NCI-H146 (cell line): ENCODE measurements around the gene GNB1.

Source experiments
- DNase-seq: peaks from one replicate; lab custom pipeline; 2025; lab: John Stamatoyannopoulos, UW

Gene GNB1

GRCh38 chr1:1781526-1781903, 109.4 kb downstream of the GNB1 start:
- no peak for DNase-seq

- DNase-seq = no peak
Observed at GRCh38 chr1:1780598-1781525, 110.0 kb downstream of the GNB1 start.

DNA sequence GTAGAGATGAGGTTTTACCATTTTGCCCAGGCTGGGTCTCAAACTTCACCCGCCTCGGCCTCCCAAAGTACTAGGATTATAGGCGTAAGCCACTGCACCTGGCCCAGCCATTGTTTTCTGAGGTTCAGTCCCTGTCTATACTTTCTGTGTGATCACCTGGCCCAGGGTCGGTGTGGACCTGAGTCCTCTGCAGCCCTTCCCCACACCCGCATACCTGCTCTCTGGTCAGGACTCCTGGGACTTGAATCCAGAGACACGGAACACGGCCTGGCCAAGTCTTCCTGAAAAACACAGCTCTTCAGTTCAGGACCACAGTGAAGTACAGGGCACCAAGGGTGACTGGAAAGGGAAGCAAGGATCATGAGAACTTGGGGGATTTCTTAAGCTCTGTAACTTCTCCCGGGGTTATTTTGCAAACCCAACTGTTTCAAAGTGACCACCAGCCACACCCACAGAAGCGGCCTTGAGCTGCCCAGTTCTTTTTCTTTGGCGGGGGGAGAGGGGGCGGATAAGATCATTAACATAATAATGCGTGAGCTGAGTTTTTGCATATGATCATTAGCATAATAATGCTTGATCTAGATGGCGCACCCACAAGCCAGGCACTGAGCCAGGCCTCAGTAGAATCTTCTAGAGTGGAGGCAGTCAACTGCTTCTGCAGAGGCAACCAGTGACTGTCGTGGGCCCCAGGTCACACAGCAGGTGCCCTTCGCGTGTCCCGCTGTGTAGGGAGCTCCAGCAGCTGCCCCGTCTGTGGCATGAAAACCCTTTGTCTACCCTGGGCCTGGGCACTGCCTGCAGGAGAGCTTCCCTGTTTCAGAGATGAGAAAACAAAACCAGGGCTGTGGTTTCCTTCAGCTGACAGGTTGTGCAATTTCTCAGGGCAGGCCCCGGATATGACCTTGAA, 110.9 kb downstream of the GNB1 start:
- DNase-seq = no peak

DNA sequence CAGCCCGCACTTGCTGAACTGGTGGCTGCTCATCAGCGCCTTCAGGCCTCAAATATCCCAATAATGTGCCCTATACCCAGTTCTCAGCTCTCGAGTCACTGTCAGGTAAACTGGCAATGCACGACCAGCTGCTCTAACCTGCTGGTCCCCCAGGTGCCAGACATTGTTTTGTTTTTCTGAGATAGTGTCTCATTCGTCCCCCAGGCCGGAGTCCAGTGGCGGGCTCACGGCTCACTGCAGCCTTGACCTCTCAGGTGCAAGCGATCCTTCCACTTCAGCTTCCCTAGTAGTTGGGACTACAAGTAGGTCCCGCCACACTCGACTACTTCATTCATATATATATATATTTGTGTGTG, 111.6 kb downstream of the GNB1 start:
- no peak for DNase-seq

GRCh38 chr1:1778663-1779319, 112.1 kb downstream of the GNB1 start:
- DNase-seq = peak; percentile 59

DNA sequence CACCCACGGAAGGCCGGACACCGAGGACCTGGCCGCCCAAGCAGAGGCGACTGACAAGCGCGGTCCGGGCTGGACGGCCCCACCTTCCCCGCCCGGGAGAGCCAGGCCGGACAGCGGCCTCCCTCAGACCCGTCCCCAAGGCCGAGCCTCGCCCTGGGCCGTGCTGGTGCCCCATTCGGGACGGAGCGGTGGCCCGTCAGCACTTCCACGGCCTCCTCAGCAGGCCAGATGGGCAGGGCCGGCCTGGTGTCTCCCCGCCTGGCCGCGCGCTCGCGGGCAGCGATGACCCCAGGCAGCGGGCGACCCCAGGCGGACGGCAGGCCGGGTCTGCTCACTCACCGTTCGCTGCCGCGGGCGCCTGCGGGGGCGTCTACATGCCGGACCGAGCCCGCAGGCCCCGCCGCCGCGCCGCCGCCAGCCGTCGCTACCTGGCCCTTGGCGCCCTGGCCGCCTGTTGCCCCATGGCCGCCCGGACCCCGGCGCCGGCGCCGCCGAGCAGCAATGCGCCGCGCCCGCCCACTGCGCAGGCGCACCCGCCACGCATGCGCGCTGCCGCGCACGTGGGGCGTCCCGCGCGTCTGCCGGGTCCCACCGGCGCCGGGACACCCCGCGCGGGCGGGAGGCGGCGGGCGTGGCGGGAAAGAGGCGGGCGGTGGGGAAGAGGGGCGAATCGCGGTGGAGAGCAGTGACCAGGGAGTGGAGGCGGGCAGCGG, 112.8 kb downstream of the GNB1 start, which contains the start of gene NADK:
Gene NADK, minus strand, starts transcription at position 521 of the 713 bp plus-strand sequence. CDS start 13,064 bp downstream, outside the sequence.
- DNase-seq = peak; percentile 52

DNA sequence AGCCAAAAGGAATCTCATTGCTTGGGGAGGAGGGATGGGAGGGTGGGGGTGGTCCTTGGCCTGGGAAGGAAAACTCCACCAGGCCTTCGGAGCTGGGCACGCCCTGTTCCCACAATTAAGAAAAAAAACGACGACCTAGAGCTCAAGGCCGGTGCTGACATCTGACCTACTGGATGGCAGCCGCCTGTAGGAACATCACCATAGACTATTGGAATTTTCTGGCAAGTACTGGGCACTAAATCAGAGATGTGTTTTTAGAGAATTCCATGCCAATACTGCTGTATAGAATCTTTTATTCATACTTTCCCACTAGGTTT, 113.3 kb downstream of the GNB1 start:
- peak; percentile 3 for DNase-seq

DNA sequence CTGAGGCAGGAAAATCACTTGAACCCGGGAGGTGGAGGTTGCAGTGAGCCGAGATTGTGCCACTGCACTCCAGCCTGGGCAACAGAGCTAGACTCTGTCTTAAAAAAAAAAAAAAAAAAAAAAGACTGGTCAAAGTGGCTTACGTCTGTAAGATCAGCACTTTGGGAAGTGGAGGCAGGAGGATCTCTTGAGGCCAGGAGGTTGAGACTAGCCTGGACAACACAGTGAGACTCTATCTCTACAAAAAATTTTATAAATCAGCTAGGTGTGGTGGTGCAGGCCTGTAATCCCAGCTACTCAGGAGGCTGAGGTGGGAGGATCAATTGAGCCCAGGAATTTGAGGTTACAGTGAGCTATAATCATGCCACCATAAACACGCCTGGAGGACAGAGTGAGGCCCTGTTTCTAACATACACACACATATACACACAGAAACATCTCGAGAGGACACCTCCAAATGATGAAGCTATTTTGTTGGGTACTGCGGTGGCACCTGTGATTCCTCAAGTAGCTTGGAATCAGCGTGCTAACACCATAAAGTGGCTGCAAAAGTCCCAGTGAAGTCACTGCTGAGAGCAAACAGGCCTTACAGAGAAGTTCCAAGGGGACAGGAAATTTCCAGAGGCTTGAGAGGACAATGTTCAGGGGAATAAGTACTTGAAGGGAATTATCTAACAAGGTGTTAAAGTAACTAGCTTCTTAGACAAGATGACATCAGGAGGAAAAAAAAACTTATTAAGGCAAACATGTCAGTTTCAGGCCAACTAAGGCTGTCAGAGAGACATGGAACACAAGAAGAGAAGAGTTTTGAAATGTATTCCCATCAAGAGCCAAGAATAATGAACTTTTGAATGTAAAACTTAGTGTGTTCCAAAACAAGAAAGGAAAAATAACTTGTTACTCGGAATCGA, 114.0 kb downstream of the GNB1 start:
- no peak for DNase-seq

- no peak for DNase-seq
Observed at GRCh38 chr1:1775327-1776226, 115.3 kb downstream of the GNB1 start.

DNA sequence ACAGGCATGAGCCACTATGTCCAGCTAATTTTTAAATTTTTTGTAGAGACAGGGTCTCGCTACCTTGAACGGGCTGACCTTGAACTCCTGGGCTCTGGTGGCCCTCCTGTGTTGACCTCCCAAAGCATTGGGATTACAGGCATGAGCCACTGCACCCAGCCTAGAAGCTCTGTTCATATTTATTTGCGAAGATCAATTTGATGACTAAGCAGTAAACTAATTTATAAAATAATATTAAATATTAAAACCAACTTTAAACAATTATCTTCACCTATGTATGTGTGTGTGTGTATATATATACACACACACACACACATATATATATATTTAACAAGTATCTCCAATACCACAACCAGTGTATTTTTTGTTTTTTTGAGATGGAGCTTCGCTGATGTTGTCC, 117.0 kb downstream of the GNB1 start:
- no peak for DNase-seq

DNA sequence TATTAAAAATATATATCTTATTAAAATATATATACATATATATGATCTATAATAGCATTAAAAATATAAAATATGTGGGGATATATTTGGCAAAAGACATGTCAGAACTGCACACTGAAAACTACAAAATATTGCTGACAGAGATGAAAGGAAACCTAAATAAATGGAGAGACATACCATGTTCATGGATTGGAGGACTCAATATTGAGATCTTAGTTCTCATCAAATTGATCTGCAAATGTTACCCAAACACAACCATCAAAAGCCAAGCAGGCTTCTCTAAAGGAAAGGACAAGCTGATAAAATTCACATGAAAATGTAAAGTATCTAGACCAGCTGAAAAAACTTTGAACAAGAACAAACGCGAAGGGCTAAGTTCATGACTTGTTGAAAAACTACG, 119.8 kb downstream of the GNB1 start:
- DNase-seq = no peak

GRCh38 chr1:1770102-1770501, 120.8 kb downstream of the GNB1 start:
- DNase-seq = no peak

GRCh38 chr1:1768249-1768992, 122.5 kb downstream of the GNB1 start:
- DNase-seq = no peak

- no peak for DNase-seq
Observed at GRCh38 chr1:1764876-1765470, 125.9 kb downstream of the GNB1 start.

DNA sequence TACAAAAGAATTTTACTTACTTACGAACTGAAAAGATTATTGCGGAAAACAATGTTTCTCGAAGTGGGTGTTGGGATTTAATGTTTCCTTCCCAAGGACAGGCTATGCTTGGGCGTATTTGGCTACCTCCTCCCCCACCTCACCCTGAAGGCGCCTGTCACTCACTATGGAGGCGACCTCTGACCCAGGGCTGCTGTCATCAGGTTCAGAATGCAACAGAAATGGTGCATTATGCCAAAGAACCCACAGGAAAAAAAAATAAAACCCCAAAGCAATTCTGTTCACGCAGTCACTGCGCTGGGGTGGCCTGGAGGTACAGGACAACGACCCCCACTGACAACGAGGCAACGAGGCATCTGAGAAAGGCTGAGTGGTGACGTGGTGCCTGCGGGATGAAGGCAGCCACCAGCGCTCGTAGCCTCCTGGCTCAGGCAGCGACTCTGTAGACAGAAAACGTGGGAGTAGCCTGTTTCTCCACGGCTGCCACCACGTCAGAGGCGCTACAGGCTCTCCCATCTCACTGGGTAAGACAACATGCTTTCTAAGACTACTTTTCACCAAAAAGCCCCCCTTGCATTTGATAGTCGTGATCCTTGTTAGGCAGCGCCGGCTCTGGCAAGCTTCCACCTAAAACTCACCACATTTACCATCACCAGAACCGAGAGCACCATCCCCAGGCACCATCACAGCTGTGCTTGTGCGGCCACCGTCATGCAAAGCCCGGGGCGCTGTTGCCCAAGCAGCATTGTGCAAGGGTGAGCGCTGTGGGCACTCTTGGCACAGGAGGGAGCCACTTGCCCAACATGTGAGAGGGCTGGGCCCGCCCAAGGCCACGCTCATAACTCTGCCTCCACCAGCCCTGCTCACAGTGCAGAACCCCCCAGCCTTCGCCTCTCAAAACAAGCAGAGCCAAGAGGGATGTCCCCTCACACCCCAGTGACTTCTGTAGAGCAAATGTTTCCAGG, 126.9 kb downstream of the GNB1 start:
- DNase-seq = no peak

DNA sequence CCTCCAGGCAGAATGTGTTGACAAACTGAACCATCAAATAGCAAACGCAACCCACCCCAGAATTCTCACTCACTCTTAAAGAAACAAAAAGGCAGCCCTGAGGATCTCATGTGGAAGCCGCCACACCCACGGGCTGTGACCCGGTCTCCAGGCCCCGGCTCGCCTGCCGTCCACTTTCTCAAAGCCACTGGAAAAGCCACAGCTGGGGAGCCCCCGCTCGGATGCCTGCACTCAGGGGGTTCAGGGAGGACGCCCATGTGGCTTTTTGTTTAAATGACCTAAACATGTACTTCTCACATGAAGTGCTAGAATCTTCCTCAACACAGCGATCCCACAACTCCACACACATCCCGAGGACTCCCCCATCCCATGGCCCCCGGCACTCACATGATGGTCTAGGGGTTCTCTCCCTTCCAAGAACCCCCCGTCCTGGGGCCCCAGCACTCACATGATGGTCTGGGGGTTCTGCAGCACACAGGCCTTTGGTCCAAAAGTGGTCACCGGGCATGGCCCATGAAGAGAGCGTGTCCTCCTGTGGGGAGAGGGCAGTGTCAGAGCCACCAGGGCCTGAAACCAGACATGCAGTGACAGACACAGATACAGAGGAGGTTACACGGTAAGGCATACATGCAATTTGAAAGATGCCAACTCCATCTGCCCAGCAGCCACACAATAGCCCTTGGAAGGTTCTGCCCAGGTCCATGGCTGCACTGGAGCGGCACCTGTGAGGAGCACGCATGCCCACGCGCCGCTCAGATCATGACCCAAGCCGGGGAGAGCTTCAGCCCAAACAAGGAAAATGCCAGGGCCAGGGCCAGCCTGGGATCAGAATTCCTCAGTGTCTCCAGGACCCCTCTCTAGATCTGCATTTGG, 129.1 kb downstream of the GNB1 start:
- no peak for DNase-seq
